SK-N-SH treated with all-trans-retinoic acid at 6 μM for 48 hours (cell line): ENCODE results near the gene VAV1.
"Not testable (repeated sequence)": the region's sequence is repeated elsewhere in the genome, so short reads cannot be mapped to it uniquely, and the experiment has no call there.

ENCODE experiments used
- RARB ChIP-seq: fragments of 250-450 bp; sonication (Bioruptor Pico); IDR thresholded peaks from 2 replicates; pipeline ENCODE4 v1.8.0; 2021; ENCODE audit warnings: mild to moderate bottlenecking, moderate library complexity
- ZNF70 ChIP-seq: fragments of 450-650 bp; formaldehyde crosslinking; IDR thresholded peaks from 2 replicates; pipeline ENCODE4 v1.5.0; 2020; ENCODE audit warnings: mild to moderate bottlenecking, moderate library complexity

- not testable (repeated sequence) for TF ChIP-seq RARB, ZNF70 (CRISPR knock-in tag)
Observed at GRCh38 chr19:6776045-6776444, 3.5 kb downstream of the VAV1 start.
